DOHH2 (cell line): ENCODE data around the gene KCNMA1.

Experiments
- H3F3A ChIP-seq: fragments of 200-600 bp; sonication (generic), shearing (Covaris generic); 2 replicates; pipeline ENCODE4 v1.6.0; 2016; ENCODE audit warnings: antibody characterized with exemption, mild to moderate bottlenecking; ENCODE audit not compliant: control insufficient read depth, insufficient read depth
- H3K27ac ChIP-seq: fragments of 200-600 bp; sonication (generic); 2 replicates; pipeline ENCODE4 v1.5.1; 2014; ENCODE audit warnings: low read depth, mild to moderate bottlenecking, low read length, moderate library complexity
- H3K27me3 ChIP-seq: fragments of 200-600 bp; sonication (generic); 2 replicates; pipeline ENCODE4 v1.6.1; 2014; ENCODE audit warnings: mild to moderate bottlenecking, low read length, mixed read lengths; ENCODE audit not compliant: control insufficient read depth
- H3K36me3 ChIP-seq: fragments of 200-600 bp; sonication (generic); 2 replicates; pipeline ENCODE4 v1.6.1; 2014; ENCODE audit warnings: mild to moderate bottlenecking, low read length, moderate library complexity, mixed read lengths; ENCODE audit not compliant: control insufficient read depth
- H3K4me1 ChIP-seq: fragments of 200-600 bp; sonication (generic); 2 replicates; pipeline ENCODE4 v1.6.1; 2014; ENCODE audit warnings: mild to moderate bottlenecking, low read length, mixed read lengths; ENCODE audit not compliant: control insufficient read depth
- H3K4me2 ChIP-seq: fragments of 200-600 bp; sonication (generic); 2 replicates; pipeline ENCODE4 v1.6.0; 2014; ENCODE audit warnings: mild to moderate bottlenecking, low read length, moderate library complexity
- H3K4me3 ChIP-seq: fragments of 200-600 bp; sonication (generic); 2 replicates; pipeline ENCODE4 v1.5.1; 2014; ENCODE audit warnings: mild to moderate bottlenecking, low read length, mixed read lengths
- H3K79me2 ChIP-seq: fragments of 200-600 bp; sonication (generic); 2 replicates; pipeline ENCODE4 v1.6.1; 2014; ENCODE audit warnings: mild to moderate bottlenecking, low read length, mixed read lengths; ENCODE audit not compliant: control insufficient read depth
- H3K9me2 ChIP-seq: fragments of 200-600 bp; sonication (generic); replicated peaks from 2 replicates; pipeline ENCODE4 v1.6.1; 2014; ENCODE audit warnings: mild to moderate bottlenecking, low read length, mixed read lengths; ENCODE audit not compliant: control insufficient read depth
- H3K9me3 ChIP-seq: fragments of 200-600 bp; sonication (generic); 2 replicates; pipeline ENCODE4 v1.6.1; 2014; ENCODE audit warnings: antibody characterized with exemption, low read length, mixed read lengths; ENCODE audit not compliant: control insufficient read depth, insufficient read depth
- H4K20me1 ChIP-seq: fragments of 200-600 bp; sonication (generic); 2 replicates; pipeline ENCODE4 v1.6.0; 2014; ENCODE audit warnings: low read depth, mild to moderate bottlenecking, antibody characterized with exemption, low read length, moderate library complexity; ENCODE audit not compliant: control insufficient read depth, insufficient read depth
- CTCF ChIP-seq: fragments of 200-600 bp; sonication (generic); IDR thresholded peaks from one replicate; pipeline ENCODE4 v1.5.1; 2014; ENCODE audit warnings: antibody characterized with exemption, mild to moderate bottlenecking, low read depth, low read length; ENCODE audit not compliant: poor library complexity, severe bottlenecking
- EZH2phosphoT487 ChIP-seq: fragments of 200-600 bp; sonication (generic); IDR thresholded peaks from 2 replicates; pipeline ENCODE4 v1.6.1; 2017; ENCODE audit warnings: borderline replicate concordance, mild to moderate bottlenecking, antibody characterized with exemption, low read length, moderate library complexity, mixed read lengths

Gene KCNMA1

DNA sequence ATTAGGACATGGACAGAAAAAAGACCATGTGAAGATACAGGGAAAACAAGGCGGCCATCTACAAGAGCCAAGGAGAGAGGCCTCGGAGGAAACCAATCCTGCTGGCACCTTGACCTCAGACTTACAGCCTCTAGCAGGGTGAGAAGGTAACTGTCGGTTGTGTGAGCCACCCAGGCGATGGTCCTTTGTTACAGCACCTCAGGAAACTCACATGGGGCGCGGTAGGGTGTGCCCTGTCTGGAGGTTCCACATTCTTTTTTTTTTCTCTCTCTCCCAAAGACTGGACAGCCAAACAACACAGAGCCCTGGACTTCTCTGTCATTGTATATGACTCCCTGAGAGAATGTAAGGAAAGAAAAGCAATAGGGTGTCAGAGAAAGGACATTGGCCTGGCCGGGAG lies 163.2 kb downstream of the KCNMA1 start:
- Histone ChIP-seq H3K4me1 (no peaks in the 10 kb centered on the region), H3F3A (no peaks in the 10 kb centered on the region; the same call in 1 of the 2 replicates), H4K20me1 (no peaks in the 10 kb centered on the region), H3K4me2 (no peak overlapping the region), H3K36me3 (no peaks in the 10 kb centered on the region), H3K9me2 (no peaks in the 10 kb centered on the region), H3K27me3 (no peaks in the 10 kb centered on the region), H3K79me2 (no peaks in the 10 kb centered on the region), H3K4me3 (no peak overlapping the region), H3K9me3 (peaks cover 3% of the 10 kb centered on the region; the same call in 1 of the 2 replicates), H3K27ac (no peak overlapping the region)
- TF ChIP-seq CTCF (no peak), EZH2phosphoT487 (no peak)

GRCh38 chr10:77472146-77472545 lies 165.5 kb downstream of the KCNMA1 start:
- no peak overlapping the region for H3K27ac ChIP-seq
- no peak overlapping the region for H3K4me3 ChIP-seq
- no peaks in the 10 kb centered on the region for H3K9me2 ChIP-seq
- H3K27me3 ChIP-seq: no peaks in the 10 kb centered on the region
- TF ChIP-seq EZH2phosphoT487 (no peak), CTCF (no peak)
- no peaks in the 10 kb centered on the region; the same call in 1 of the 2 replicates for H3F3A ChIP-seq
- no peaks in the 10 kb centered on the region for H3K79me2 ChIP-seq
- no peak overlapping the region for H3K4me2 ChIP-seq
- H3K36me3 ChIP-seq: no peaks in the 10 kb centered on the region
- H4K20me1 ChIP-seq: no peaks in the 10 kb centered on the region
- H3K9me3 ChIP-seq: peaks cover 3% of the 10 kb centered on the region; the same call in 1 of the 2 replicates
- no peaks in the 10 kb centered on the region for H3K4me1 ChIP-seq

DNA sequence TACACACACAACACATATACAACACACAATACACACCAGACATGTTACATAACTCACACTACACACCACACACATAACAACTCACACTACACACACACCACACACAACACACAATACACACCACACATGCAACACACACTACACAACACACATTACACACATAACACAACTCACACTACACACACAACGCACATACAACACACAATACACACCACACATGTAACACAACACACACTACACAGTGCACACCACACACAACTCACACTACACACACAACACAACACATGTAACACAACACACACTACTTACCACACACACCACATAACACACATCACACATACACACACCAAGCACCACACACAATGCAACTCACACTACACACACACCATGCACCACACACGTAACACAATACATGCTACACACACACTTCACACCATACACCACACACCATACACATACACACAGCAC lies 166.5 kb downstream of the KCNMA1 start:
- Histone ChIP-seq H4K20me1 (no peaks in the 10 kb centered on the region), H3K4me2 (no peak overlapping the region), H3K27ac (no peak overlapping the region), H3F3A (no peaks in the 10 kb centered on the region; the same call in 1 of the 2 replicates), H3K9me3 (peaks cover 3% of the 10 kb centered on the region; the same call in 1 of the 2 replicates), H3K4me3 (no peak overlapping the region), H3K79me2 (no peaks in the 10 kb centered on the region), H3K9me2 (no peaks in the 10 kb centered on the region), H3K4me1 (no peaks in the 10 kb centered on the region), H3K36me3 (no peaks in the 10 kb centered on the region), H3K27me3 (no peaks in the 10 kb centered on the region)
- TF ChIP-seq EZH2phosphoT487: no peak
- no peak for TF ChIP-seq CTCF
